SK-N-SH (cell line): ENCODE data around the gene PROP1. TPM values are rescaled to one million over a fixed set of nuclear protein-coding genes. Genes with fewer than 3 reads are reported as not detected.

ENCODE experiments used
- CTCF ChIA-PET: fragments of 300-600, 350-600 bp; formaldehyde crosslinking; extraction: SDS; loops from one replicate; lab custom pipeline; 2021; lab: Yijun Ruan, JAX
- POLR2A ChIA-PET: fragments of 350-600 bp; sonication (Branson Sonifier 250); formaldehyde crosslinking; extraction: SDS; loops from one replicate; lab custom pipeline; 2020; ENCODE audit warnings: antibody characterized with exemption, inconsistent platforms; lab: Yijun Ruan, JAX
- DNase-seq: peaks from one replicate; pipeline ENCODE4 v3.0.0; 2012
- H2AFZ ChIP-seq: fragments of 200-600 bp; sonication (generic); 2 replicates; pipeline ENCODE4 v1.8.1; 2016; ENCODE audit warnings: antibody characterized with exemption, mild to moderate bottlenecking, low read depth
- H3F3A ChIP-seq: fragments of 200-600 bp; sonication (generic); replicated peaks from 2 replicates; pipeline ENCODE3; 2016; ENCODE audit warnings: antibody characterized with exemption, mild to moderate bottlenecking; ENCODE audit not compliant: insufficient read depth
- H3K27ac ChIP-seq, 2 experiments: fragments of 200-500 bp in 1 of 2; fragments of 200-600 bp in 1 of 2; sonication (Bioruptor generic) in 1 of 2; sonication (generic), shearing (Covaris generic) in 1 of 2; 2 replicates each; pipeline versions ENCODE4 v1.5.1 to v1.6.1; 2014 to 2016; ENCODE audit warnings: low read depth in 2 of 2, inconsistent platforms in 1 of 2, low read length in 1 of 2, mild to moderate bottlenecking in 1 of 2, mixed read lengths in 1 of 2
- H3K27me3 ChIP-seq: fragments of 200-600 bp; sonication (generic), shearing (Covaris generic); 2 replicates; pipeline ENCODE4 v1.6.1; 2016; ENCODE audit warnings: mixed run types; ENCODE audit not compliant: insufficient read depth
- H3K36me3 ChIP-seq, 2 experiments: fragments of 200-500 bp in 1 of 2; fragments of 200-600 bp in 1 of 2; sonication (Bioruptor generic) in 1 of 2; sonication (generic) in 1 of 2; replicated peaks in 1 of 2; 2 replicates each; pipeline versions ENCODE3 to v1.5.1; 2014 to 2016; ENCODE audit warnings: low read length in 1 of 2, mild to moderate bottlenecking in 1 of 2; ENCODE audit not compliant: insufficient read depth in 2 of 2, control insufficient read depth in 1 of 2
- H3K4me1 ChIP-seq, 2 experiments: fragments of 200-500 bp in 1 of 2; fragments of 200-600 bp in 1 of 2; sonication (Bioruptor generic) in 1 of 2; sonication (generic), shearing (Covaris generic) in 1 of 2; 2 replicates each; pipeline versions ENCODE4 v1.5.1 to v1.6.1; 2014 to 2016; ENCODE audit warnings: low read depth in 1 of 2, low read length in 1 of 2, mixed run types in 1 of 2; ENCODE audit not compliant: insufficient read depth in 2 of 2, control insufficient read depth in 1 of 2
- H3K4me2 ChIP-seq: fragments of 200-600 bp; sonication (generic), shearing (Covaris generic); 2 replicates; pipeline ENCODE4 v1.6.1; 2017; ENCODE audit warnings: mixed run types
- H3K4me3 ChIP-seq, 2 experiments: fragments of 200-500 bp in 1 of 2; fragments of 200-600 bp in 1 of 2; sonication (Bioruptor generic) in 1 of 2; sonication (generic), shearing (Covaris generic) in 1 of 2; 2 replicates each; pipeline versions ENCODE4 v1.5.1 to v1.8.1; 2014 to 2016; ENCODE audit warnings: low read depth in 2 of 2, inconsistent platforms in 1 of 2, low read length in 1 of 2, mild to moderate bottlenecking in 1 of 2, mixed read lengths in 1 of 2, moderate library complexity in 1 of 2
- H3K79me2 ChIP-seq: fragments of 200-600 bp; sonication (generic); 2 replicates; pipeline ENCODE4 v1.8.1; 2017; ENCODE audit warnings: mild to moderate bottlenecking; ENCODE audit not compliant: insufficient read depth
- H3K9ac ChIP-seq: fragments of 200-600 bp; sonication (generic); 2 replicates; pipeline ENCODE4 v1.6.1; 2017; ENCODE audit warnings: mixed run types
- H3K9me2 ChIP-seq: fragments of 200-600 bp; sonication (generic); 2 replicates; pipeline ENCODE4 v1.6.1; 2017; ENCODE audit warnings: mixed run types
- H3K9me3 ChIP-seq: fragments of 200-600 bp; sonication (generic); 2 replicates; pipeline ENCODE4 v1.6.1; 2017; ENCODE audit warnings: mixed run types, mild to moderate bottlenecking, moderate library complexity
- H4K20me1 ChIP-seq: fragments of 200-600 bp; sonication (generic); 2 replicates; pipeline ENCODE4 v1.6.1; 2017; ENCODE audit warnings: mild to moderate bottlenecking, mixed run types; ENCODE audit not compliant: insufficient read depth
- CHD2 ChIP-seq: fragments of 150-350 bp; IDR thresholded peaks from 2 replicates; pipeline ENCODE4 v1.6.1; 2018; ENCODE audit warnings: low read length; ENCODE audit not compliant: partially characterized antibody
- ELF1 ChIP-seq: IDR thresholded peaks from 2 replicates; pipeline ENCODE4 v1.4.0; 2012
- EP300 ChIP-seq, 2 experiments: IDR thresholded peaks; 2 replicates each; pipeline versions ENCODE4 v1.4.0 to v1.6.1; 2012; ENCODE audit warnings: borderline replicate concordance in 1 of 2, low read depth in 1 of 2, low read length in 1 of 2
- FOXM1 ChIP-seq: IDR thresholded peaks from 2 replicates; pipeline ENCODE4 v1.4.0; 2012; ENCODE audit warnings: low read depth, mild to moderate bottlenecking
- REST ChIP-seq: IDR thresholded peaks from 2 replicates; pipeline ENCODE4 v1.6.1; 2012; ENCODE audit warnings: mild to moderate bottlenecking, low read depth, low read length, moderate library complexity
- RFX5 ChIP-seq: IDR thresholded peaks from 2 replicates; pipeline ENCODE4 v1.6.1; 2012; ENCODE audit warnings: mild to moderate bottlenecking, improper control_type of control experiment, low read length
- RXRA ChIP-seq: IDR thresholded peaks from 2 replicates; pipeline ENCODE4 v1.4.0; 2012; ENCODE audit warnings: low read depth, mild to moderate bottlenecking, borderline replicate concordance
- SMC3 ChIP-seq: IDR thresholded peaks from 2 replicates; pipeline ENCODE4 v1.6.1; 2012; ENCODE audit warnings: low read depth, low read length, improper control_type of control experiment
- TAF1 ChIP-seq: IDR thresholded peaks from 2 replicates; pipeline ENCODE4 v1.6.1; 2012; ENCODE audit warnings: low read depth, mild to moderate bottlenecking, low read length, moderate library complexity, borderline replicate concordance
- TEAD4 ChIP-seq: IDR thresholded peaks from 2 replicates; pipeline ENCODE4 v1.4.0; 2012; ENCODE audit warnings: mild to moderate bottlenecking, borderline replicate concordance; ENCODE audit not compliant: insufficient read depth
- USF1 ChIP-seq: IDR thresholded peaks from 2 replicates; pipeline ENCODE4 v1.4.0; 2012; ENCODE audit warnings: low read depth, borderline replicate concordance
- ZBTB33 ChIP-seq: IDR thresholded peaks from 2 replicates; pipeline ENCODE4 v1.4.0; 2012; ENCODE audit warnings: low read depth, borderline replicate concordance
- WGBS: methylation state at CpG from one replicate; pipeline ENCODE4 v1.1.6; 2017; ENCODE audit warnings: low lambda C conversion rate; 5-methylcytosine and 5-hydroxymethylcytosine counted together
- polyA plus RNA-seq, 3 experiments: library from polyadenylated mRNA; depleted of rRNA; stranded (reverse); fragments of >200 nt; gene quantifications; 2 replicates each; pipeline ENCODE4 v1.2.3, GENCODE V29; 2012
- TF ChIP-seq, protein P1 (sequence below): fragments of 150-350 bp; IDR thresholded peaks from 2 replicates; pipeline ENCODE4 v1.6.1; 2017; ENCODE audit warnings: antibody characterized with exemption, low read length, low read depth, borderline replicate concordance

The PROP1 gene
- polyA plus RNA-seq, 1 of the 3 experiments (the other 2 are of a cell fraction), result not detected

DNA sequence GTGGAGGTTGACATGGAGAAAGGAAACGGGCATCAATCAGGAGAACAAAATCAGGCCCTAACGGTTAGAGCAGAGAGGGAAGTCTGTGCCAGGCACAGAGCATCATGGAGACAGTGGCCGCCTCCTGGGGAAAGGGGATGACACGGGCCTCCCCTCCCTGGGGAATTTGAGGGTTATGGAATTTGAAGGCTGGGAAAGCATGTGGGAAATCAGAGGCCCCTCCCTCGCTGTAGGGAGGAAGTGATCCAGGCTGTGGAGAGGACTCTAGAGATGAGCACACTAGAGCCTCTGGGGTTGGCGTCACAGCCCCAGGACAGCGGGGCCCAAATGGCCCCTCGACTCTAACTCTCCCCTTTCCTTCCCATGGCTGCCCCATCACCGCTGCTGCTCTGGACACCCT lies 36.7 kb downstream of the PROP1 start:
- H3K27ac ChIP-seq, result no peak overlapping the region
- no peaks in the 10 kb centered on the region for H3K4me1 ChIP-seq
- ChIA-PET CTCF (no interaction called here), POLR2A (no interaction called here)
- no peak for TF ChIP-seq CHD2
- TF ChIP-seq USF1, result no peak
- no peak for TF ChIP-seq ELF1
- TF ChIP-seq RXRA, result no peak
- no peak for TF ChIP-seq RFX5
- TF ChIP-seq TEAD4, result no peak
- no peak for TF ChIP-seq EP300 (IDR thresholded peaks at IDR 0.05; ENCODE audit: borderline replicate concordance in 1 of 2, low read depth in 1 of 2, low read length in 1 of 2)
- TF ChIP-seq, protein P1, sequence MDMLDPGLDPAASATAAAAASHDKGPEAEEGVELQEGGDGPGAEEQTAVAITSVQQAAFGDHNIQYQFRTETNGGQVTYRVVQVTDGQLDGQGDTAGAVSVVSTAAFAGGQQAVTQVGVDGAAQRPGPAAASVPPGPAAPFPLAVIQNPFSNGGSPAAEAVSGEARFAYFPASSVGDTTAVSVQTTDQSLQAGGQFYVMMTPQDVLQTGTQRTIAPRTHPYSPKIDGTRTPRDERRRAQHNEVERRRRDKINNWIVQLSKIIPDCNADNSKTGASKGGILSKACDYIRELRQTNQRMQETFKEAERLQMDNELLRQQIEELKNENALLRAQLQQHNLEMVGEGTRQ, result no peak
- no peak for TF ChIP-seq ZBTB33
- no peak for TF ChIP-seq REST
- no peak for TF ChIP-seq SMC3
- no peak for TF ChIP-seq TAF1
- TF ChIP-seq FOXM1, result no peak
- 57% methylated on average over 5 of the region's 9 CpGs for WGBS
- H3K36me3 ChIP-seq, result no peaks in the 10 kb centered on the region
- H4K20me1 ChIP-seq, result no peaks in the 10 kb centered on the region
- no peak overlapping the region for H2AFZ ChIP-seq
- no peaks in the 10 kb centered on the region for H3F3A ChIP-seq
- no peak overlapping the region for H3K9ac ChIP-seq
- H3K27me3 ChIP-seq, result no peaks in the 10 kb centered on the region
- no peaks in the 10 kb centered on the region for H3K9me2 ChIP-seq
- H3K4me3 ChIP-seq, result no peak overlapping the region
- H3K9me3 ChIP-seq, result no peaks in the 10 kb centered on the region
- H3K79me2 ChIP-seq, result no peaks in the 10 kb centered on the region
- DNase-seq, result no peak
- H3K4me2 ChIP-seq, result no peak overlapping the region
